ENCODE measurements around the gene CPS1.

- TF ChIP-seq POLR2AphosphoS5 (IDR thresholded peaks at IDR 0.05) (no peak), CTCF (IDR thresholded peaks at IDR 0.05) (no peak)
Observed at GRCh38 chr2:210604666-210605065, 48.3 kb downstream of the CPS1 start.

All from upper lobe of left lung (tissue), 4 donors.